ENCODE results near the gene NOB1. TPM values are rescaled to one million over a fixed set of nuclear protein-coding genes. Genes with fewer than 3 reads are reported as not detected.

Gene NOB1
- total and polyA plus RNA-seq, 2 of the 4 experiments (the other 2 are of a cell fraction) = 47.0 to 58.1 TPM

DNA sequence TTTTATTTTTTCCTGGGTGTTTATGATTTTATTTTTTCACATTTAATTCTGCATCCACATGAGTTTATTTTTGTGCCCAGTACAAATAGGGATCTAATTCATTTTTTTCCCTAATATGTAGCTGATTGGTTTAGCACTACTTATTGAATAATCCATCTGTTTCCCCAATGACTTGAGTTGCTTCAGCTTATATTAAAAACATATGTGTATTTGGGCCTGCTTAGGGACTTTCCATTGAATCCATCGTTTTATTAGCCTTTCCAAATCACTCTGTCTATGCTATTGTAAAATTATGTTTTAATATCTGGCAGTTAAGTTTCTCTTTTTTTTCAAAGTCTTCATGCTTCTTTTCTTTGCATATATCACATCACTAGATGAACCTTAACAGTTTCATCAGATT is 49.6 kb upstream of the NOB1 start:
- H3K18ac ChIP-seq (ENCODE audit: low read depth, low read length) = no peak overlapping the region
- H3K9me3 ChIP-seq (ENCODE audit: control insufficient read depth, insufficient read depth, low read length) = no peaks in the 10 kb centered on the region
- no peak overlapping the region for H3K4me2 ChIP-seq (ENCODE audit: low read depth, low read length)
- no peak overlapping the region for H2BK15ac ChIP-seq (ENCODE audit: low read depth, low read length)
- ChIA-PET CTCF (no interaction called here), POLR2A (ENCODE audit: unreplicated experiment) (no interaction called here)
- no peak overlapping the region for H2BK120ac ChIP-seq (ENCODE audit: low read depth, low read length)
- no peak overlapping the region for H2BK5ac ChIP-seq (ENCODE audit: low read depth, low read length, poor library complexity, severe bottlenecking)
- ATAC-seq (ENCODE audit: low read depth) (no peak), DNase-seq (no peak)
- H2AK9ac ChIP-seq (replicated peaks; ENCODE audit: low read depth, low read length, poor library complexity) = no peak overlapping the region
- TF ChIP-seq BHLHE40 (IDR thresholded peaks at IDR 0.05; ENCODE audit: low read depth, low read length) = no peak
- no peak for TF ChIP-seq MXI1 (IDR thresholded peaks at IDR 0.05; ENCODE audit: borderline replicate concordance, low read depth, low read length)
- TF ChIP-seq CEBPB (IDR thresholded peaks at IDR 0.05; ENCODE audit: low read depth, low read length) = no peak
- TF ChIP-seq, protein P1, sequence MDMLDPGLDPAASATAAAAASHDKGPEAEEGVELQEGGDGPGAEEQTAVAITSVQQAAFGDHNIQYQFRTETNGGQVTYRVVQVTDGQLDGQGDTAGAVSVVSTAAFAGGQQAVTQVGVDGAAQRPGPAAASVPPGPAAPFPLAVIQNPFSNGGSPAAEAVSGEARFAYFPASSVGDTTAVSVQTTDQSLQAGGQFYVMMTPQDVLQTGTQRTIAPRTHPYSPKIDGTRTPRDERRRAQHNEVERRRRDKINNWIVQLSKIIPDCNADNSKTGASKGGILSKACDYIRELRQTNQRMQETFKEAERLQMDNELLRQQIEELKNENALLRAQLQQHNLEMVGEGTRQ (IDR thresholded peaks at IDR 0.05; ENCODE audit: low read depth, low read length) = no peak
- TF ChIP-seq SMC3 (IDR thresholded peaks at IDR 0.05; ENCODE audit: low read depth, low read length) = no peak
- TF ChIP-seq FOS (IDR thresholded peaks at IDR 0.05; ENCODE audit: low read depth, low read length) = no peak
- no peak for TF ChIP-seq MAFK (IDR thresholded peaks at IDR 0.05; ENCODE audit: low read depth, low read length)
- no peak for TF ChIP-seq POLR2A (IDR thresholded peaks at IDR 0.05; ENCODE audit: low read depth, low read length)
- TF ChIP-seq, protein P2, sequence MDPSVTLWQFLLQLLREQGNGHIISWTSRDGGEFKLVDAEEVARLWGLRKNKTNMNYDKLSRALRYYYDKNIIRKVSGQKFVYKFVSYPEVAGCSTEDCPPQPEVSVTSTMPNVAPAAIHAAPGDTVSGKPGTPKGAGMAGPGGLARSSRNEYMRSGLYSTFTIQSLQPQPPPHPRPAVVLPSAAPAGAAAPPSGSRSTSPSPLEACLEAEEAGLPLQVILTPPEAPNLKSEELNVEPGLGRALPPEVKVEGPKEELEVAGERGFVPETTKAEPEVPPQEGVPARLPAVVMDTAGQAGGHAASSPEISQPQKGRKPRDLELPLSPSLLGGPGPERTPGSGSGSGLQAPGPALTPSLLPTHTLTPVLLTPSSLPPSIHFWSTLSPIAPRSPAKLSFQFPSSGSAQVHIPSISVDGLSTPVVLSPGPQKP (IDR thresholded peaks at IDR 0.05; ENCODE audit: borderline replicate concordance, low read depth, low read length) = no peak
- no peak for TF ChIP-seq RFX5 (IDR thresholded peaks at IDR 0.05; ENCODE audit: low read depth, low read length)
- no peak for TF ChIP-seq CHD1 (IDR thresholded peaks at IDR 0.05; ENCODE audit: low read depth, low read length)
- no peak for TF ChIP-seq NFE2L2 (IDR thresholded peaks at IDR 0.05; ENCODE audit: low read depth, low read length)
- no peak for TF ChIP-seq MAZ (IDR thresholded peaks at IDR 0.05; ENCODE audit: borderline replicate concordance, low read depth, low read length)
- TF ChIP-seq RAD21 (IDR thresholded peaks at IDR 0.05; ENCODE audit: low read length) = no peak
- TF ChIP-seq, protein P3, sequence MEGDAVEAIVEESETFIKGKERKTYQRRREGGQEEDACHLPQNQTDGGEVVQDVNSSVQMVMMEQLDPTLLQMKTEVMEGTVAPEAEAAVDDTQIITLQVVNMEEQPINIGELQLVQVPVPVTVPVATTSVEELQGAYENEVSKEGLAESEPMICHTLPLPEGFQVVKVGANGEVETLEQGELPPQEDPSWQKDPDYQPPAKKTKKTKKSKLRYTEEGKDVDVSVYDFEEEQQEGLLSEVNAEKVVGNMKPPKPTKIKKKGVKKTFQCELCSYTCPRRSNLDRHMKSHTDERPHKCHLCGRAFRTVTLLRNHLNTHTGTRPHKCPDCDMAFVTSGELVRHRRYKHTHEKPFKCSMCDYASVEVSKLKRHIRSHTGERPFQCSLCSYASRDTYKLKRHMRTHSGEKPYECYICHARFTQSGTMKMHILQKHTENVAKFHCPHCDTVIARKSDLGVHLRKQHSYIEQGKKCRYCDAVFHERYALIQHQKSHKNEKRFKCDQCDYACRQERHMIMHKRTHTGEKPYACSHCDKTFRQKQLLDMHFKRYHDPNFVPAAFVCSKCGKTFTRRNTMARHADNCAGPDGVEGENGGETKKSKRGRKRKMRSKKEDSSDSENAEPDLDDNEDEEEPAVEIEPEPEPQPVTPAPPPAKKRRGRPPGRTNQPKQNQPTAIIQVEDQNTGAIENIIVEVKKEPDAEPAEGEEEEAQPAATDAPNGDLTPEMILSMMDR (conservative IDR thresholded peaks at IDR 0.05; ENCODE audit: low read depth, low read length) = no peak
- TF ChIP-seq RCOR1 (IDR thresholded peaks at IDR 0.05; ENCODE audit: insufficient replicate concordance, low read length) = no peak
- no peak overlapping the region for H3K23ac ChIP-seq (ENCODE audit: low read depth, low read length)
- dilution Hi-C loops (cut with HindIII; ENCODE audit: low sequenced_read_pairs, unreplicated experiment) = no loop called here
- WGBS, 2 experiments (ENCODE audit: extremely low coverage in 2 of 2, insufficient read length in 1 of 2) = no CpG with 5 or more reads among the region's 1 CpG
- H4K8ac ChIP-seq (ENCODE audit: low read depth in 2 of 2, low read length in 2 of 2) = no peak overlapping the region
- peaks cover 4% of the 10 kb centered on the region; the same call in 1 of the 2 replicates for H3K9me1 ChIP-seq (ENCODE audit: insufficient read depth, low read length)
- H3K9ac ChIP-seq (ENCODE audit: low read depth, low read length) = no peak overlapping the region
- no peak overlapping the region for H3K4ac ChIP-seq (ENCODE audit: low read depth, low read length)
- H4K91ac ChIP-seq (ENCODE audit: insufficient read depth, low read depth, low read length) = no peak overlapping the region
- no peaks in the 10 kb centered on the region; a peak in 2 of 4 replicates for H3K79me1 ChIP-seq (ENCODE audit: low read depth in 1 of 2, low read length in 2 of 2)
- H3K27me3 ChIP-seq (ENCODE audit: control insufficient read depth, insufficient read depth, low read length) = no peaks in the 10 kb centered on the region
- H3K36me3 ChIP-seq (ENCODE audit: control insufficient read depth, insufficient read depth, low read length) = peaks cover 4% of the 10 kb centered on the region
- no peak overlapping the region for H3K27ac ChIP-seq (ENCODE audit: insufficient read depth, low read length)
- BruUV-seq (replicated peaks) = no TSS peak
- no peak overlapping the region for H3K4me3 ChIP-seq (ENCODE audit: insufficient read depth, low read depth, low read length)
- no peaks in the 10 kb centered on the region for H4K20me1 ChIP-seq (ENCODE audit: insufficient read depth, low read length)
- in situ Hi-C loops (cut with MboI; ENCODE audit: low sequenced_read_pairs) = no loop called here
- H3K14ac ChIP-seq (replicated peaks; ENCODE audit: low read depth, low read length) = no peak overlapping the region
- no peak overlapping the region for H3K56ac ChIP-seq (ENCODE audit: extremely low read depth, insufficient read depth, low read length)
- no peak overlapping the region for H2AFZ ChIP-seq (replicated peaks; ENCODE audit: low read length, poor library complexity)
- no peak overlapping the region for H2AK5ac ChIP-seq (ENCODE audit: low read depth, low read length)
- intact Hi-C loops (cut with micrococcal nuclease) = no loop called here
- no peak overlapping the region for H2BK20ac ChIP-seq (ENCODE audit: low read depth, low read length)
- no peak overlapping the region for H4K5ac ChIP-seq (ENCODE audit: low read depth, low read length)
- peaks cover 7% of the 10 kb centered on the region for H3K4me1 ChIP-seq (ENCODE audit: control insufficient read depth, insufficient read depth, low read length)

All from IMR-90 (cell line).